WI38 (cell line): Measurements from ENCODE around the gene IRAG1.

Source experiments
- H3K4me3 ChIP-seq: 2 replicates; pipeline ENCODE4 v1.5.1; 2011; ENCODE audit warnings: low read depth, mild to moderate bottlenecking, control low read depth, low read length
- CTCF ChIP-seq: IDR thresholded peaks from 2 replicates; pipeline ENCODE4 v1.5.1; 2012; ENCODE audit warnings: low read depth, mild to moderate bottlenecking, control low read depth, low read length

IRAG1 gene

DNA sequence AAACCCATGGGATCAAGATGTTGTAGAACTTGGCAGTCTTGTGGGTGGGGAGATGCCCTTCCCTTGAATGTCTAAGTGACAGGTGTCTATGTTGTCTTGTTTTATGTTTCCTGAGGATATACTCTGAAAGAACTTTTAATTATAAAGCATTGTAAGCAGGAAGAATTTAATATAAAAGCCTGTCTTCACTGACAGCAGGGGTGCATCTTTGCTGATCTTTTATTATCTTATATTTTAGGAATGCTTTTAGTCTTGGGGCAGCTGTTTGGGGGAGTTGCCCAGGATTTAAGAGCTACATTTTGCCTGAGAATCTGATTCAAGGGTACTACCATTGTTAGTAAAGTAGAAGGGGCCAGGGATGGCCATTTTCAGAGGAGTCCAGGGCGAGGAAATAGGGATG, 43.4 kb downstream of the IRAG1 start:
- H3K4me3 ChIP-seq = no peak overlapping the region
- no peak for TF ChIP-seq CTCF

DNA sequence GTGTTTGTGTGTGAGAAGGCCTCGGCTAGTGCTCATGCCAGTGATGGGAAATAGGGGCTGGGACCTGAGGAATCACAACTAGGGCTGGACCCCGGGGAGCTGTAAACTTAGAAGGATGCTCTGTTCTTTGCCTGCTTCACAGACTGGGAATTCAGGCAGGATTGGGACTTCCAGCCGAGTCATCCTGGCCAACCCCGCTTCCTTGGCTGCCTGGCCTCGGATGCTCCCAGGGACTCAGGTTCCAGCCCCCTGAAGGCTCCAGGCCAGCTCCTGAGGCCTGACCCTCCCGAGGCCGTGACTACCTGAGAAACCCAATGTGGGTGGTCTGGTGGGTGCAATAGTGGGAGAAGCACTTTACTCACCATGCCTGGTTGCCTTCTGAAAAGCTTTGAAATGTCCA, 44.7 kb downstream of the IRAG1 start:
- H3K4me3 ChIP-seq = no peak overlapping the region
- TF ChIP-seq CTCF = no peak

GRCh38 chr11:10646681-10647355, 46.7 kb downstream of the IRAG1 start:
- TF ChIP-seq CTCF = no peak
- no peak overlapping the region for H3K4me3 ChIP-seq

DNA sequence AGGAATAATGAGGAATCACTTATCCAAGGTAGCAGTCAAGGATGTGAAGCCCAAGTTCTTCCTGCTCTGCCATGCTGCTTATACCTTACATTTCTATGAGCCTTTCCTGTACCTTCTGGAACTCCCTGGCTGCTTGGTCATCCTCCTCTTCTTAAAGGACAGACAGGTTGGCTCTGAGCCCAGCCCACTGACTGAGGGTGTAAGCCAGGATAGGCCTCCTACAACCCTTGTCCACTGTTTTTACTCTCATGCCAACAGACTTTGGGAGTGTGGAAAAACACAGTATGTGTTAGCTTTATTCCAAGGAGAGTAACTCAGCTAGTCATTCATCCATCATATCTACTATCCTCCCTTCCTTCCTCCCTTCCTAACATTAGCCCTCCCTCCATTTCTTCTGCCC, 47.5 kb downstream of the IRAG1 start:
- H3K4me3 ChIP-seq = no peak overlapping the region
- TF ChIP-seq CTCF = no peak

DNA sequence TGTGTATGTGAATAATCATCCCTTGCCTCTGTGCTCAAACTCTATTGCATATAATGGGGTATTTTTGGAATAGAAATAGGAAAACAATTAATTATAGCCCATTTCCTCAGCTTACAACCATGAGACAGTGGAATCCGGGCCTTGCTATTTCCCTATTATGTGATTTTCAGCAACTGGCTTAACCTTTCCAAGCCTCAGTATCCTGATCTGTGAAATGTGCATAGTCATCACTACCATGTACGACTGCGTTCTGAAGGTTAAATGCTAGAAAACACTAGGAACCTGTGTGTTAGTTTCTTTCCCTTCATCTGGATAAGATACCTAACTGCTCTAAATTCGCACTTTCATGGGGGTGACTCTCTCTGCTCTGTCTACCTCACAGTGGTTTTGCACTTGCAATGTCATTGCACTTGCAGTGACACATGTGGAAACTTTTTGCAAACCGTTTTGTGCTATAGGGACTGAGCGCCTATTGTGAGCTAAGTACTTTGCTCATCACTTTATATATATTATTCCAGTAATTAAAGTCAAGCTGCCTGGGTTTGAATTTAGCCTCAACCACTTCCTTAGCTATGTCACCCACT, 48.3 kb downstream of the IRAG1 start:
- no peak overlapping the region for H3K4me3 ChIP-seq
- no peak for TF ChIP-seq CTCF
